ENCODE results near the gene TMEM95. TPM values are rescaled to one million over a fixed set of nuclear protein-coding genes. Genes with fewer than 3 reads are reported as not detected.

The TMEM95 gene
- total and polyA plus RNA-seq, 2 donors: 0.05 TPM; not detected in 1

DNA sequence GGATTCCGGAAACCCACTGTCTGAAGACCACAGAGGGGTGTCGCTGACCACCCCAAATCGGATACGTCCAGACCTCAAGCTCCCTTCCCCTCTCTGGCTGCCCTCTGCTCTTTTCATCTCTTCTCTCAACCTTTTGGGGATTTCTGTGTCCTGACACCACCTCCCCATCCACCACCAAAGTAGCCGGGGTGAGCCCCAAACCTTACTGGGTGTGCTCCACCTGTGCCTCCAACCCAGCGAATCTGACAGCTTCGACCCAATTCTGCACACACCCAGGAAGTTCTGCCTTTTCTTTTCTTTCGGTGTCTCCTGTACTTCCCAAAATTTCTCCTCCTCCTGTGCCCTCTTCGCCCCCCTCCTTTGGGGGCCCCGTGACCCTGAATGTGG, 2.5 kb upstream of the TMEM95 start:
- Histone ChIP-seq H3K4me1 (ENCODE audit: control insufficient read depth in 2 of 2, insufficient read depth in 2 of 2, low read length in 2 of 2) (peaks cover 11 to 30% of the 10 kb centered on the region in 2 donors), H3K9me3 (ENCODE audit: control insufficient read depth in 2 of 2, insufficient read depth in 1 of 2, low read length in 1 of 2) (no peaks in the 10 kb centered on the region), H3K36me3 (ENCODE audit: control insufficient read depth in 2 of 2, insufficient read depth in 2 of 2, low read length in 1 of 2) (peaks cover 27 to 35% of the 10 kb centered on the region in 2 donors), H3K4me3 (ENCODE audit: low read length in 2 of 2) (peak overlapping the region; percentile 46 to 62), H3K27ac (ENCODE audit: low read depth in 1 of 2, low read length in 1 of 2) (peak overlapping the region in 1 of 2 donors; percentile 83), H3K27me3 (ENCODE audit: control insufficient read depth in 2 of 2, insufficient read depth in 1 of 2, low read length in 1 of 2) (peaks cover 0 to 11% of the 10 kb centered on the region in 2 donors)
- WGBS: 57% methylated on average over 10 of the region's 10 CpGs
- DNase-seq (ENCODE audit: low read depth in 6 of 9, low spot score in 9 of 9): no peak

DNA sequence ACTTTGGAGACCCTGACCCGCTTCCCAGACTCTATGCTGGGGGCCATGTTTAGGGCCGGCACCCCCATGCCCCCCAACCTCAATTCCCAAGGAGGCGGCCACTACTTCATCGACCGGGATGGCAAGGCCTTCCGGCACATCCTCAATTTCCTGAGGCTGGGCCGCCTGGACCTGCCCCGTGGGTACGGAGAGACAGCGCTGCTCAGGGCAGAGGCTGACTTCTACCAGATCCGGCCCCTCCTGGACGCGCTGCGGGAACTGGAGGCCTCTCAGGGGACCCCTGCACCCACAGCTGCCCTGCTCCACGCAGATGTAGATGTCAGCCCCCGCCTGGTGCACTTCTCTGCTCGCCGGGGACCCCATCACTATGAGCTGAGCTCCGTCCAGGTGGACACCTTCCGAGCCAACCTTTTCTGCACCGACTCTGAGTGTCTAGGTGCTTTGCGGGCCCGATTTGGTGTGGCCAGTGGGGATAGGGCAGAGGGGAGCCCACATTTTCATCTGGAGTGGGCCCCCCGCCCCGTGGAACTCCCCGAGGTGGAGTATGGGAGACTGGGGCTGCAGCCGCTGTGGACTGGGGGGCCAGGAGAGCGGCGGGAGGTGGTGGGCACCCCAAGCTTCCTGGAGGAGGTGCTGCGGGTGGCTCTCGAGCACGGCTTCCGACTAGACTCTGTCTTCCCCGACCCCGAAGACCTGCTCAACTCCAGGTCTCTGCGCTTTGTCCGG, 1.9 kb upstream of the TMEM95 start:
- WGBS: 97% methylated on average over 37 of the region's 37 CpGs
- Histone ChIP-seq H3K4me1 (ENCODE audit: control insufficient read depth in 2 of 2, insufficient read depth in 2 of 2, low read length in 2 of 2) (peaks cover 11 to 30% of the 10 kb centered on the region in 2 donors), H3K27ac (ENCODE audit: low read depth in 1 of 2, low read length in 1 of 2) (no peak overlapping the region), H3K27me3 (ENCODE audit: control insufficient read depth in 2 of 2, insufficient read depth in 1 of 2, low read length in 1 of 2) (peaks cover 0 to 11% of the 10 kb centered on the region in 2 donors), H3K9me3 (ENCODE audit: control insufficient read depth in 2 of 2, insufficient read depth in 1 of 2, low read length in 1 of 2) (no peaks in the 10 kb centered on the region), H3K4me3 (ENCODE audit: low read length in 2 of 2) (no peak overlapping the region), H3K36me3 (ENCODE audit: control insufficient read depth in 2 of 2, insufficient read depth in 2 of 2, low read length in 1 of 2) (peaks cover 21 to 29% of the 10 kb centered on the region in 2 donors)
- no peak for DNase-seq (ENCODE audit: low read depth in 6 of 9, low spot score in 9 of 9)

DNA sequence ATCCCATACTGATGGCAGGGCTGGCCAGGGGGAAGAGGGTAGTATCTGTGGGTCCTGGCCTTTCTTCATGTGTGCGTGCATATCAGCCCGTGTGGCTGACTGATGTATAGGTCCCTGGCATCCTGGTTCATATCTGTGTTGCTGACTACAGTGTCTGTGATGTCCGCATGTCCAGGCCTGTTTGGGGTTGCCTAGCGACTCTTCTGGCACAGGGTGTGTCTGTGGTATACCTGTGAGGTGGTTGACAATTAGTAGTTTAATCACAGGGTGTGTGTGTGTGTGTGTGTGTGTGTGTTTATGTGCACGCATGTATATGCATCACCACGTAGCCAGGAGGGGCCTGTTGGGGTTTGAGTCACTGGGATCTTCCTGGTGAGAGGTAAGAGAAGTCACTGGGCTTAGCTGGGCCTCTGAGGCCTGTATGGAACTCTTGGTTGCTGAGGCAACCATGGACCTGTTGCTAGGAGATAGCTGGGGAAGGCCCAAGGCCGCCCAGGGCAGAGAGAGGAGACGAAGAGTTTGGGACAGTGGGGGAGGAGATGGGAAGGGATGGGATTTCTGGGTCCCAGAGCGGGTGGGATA, 603 bp upstream of the TMEM95 start:
- no peak overlapping the region for H3K27ac ChIP-seq (ENCODE audit: low read depth in 1 of 2, low read length in 1 of 2)
- 97% methylated on average over 9 of the region's 9 CpGs for WGBS
- H3K4me1 ChIP-seq (ENCODE audit: control insufficient read depth in 2 of 2, insufficient read depth in 2 of 2, low read length in 2 of 2): peaks cover 11 to 30% of the 10 kb centered on the region in 2 donors
- peaks cover 0 to 11% of the 10 kb centered on the region in 2 donors for H3K27me3 ChIP-seq (ENCODE audit: control insufficient read depth in 2 of 2, insufficient read depth in 1 of 2, low read length in 1 of 2)
- no peak overlapping the region for H3K4me3 ChIP-seq (ENCODE audit: low read length in 2 of 2)
- H3K36me3 ChIP-seq (ENCODE audit: control insufficient read depth in 2 of 2, insufficient read depth in 2 of 2, low read length in 1 of 2): peaks cover 12 to 17% of the 10 kb centered on the region in 2 donors
- DNase-seq (ENCODE audit: low read depth in 6 of 9, low spot score in 9 of 9): no peak
- H3K9me3 ChIP-seq (ENCODE audit: control insufficient read depth in 2 of 2, insufficient read depth in 1 of 2, low read length in 1 of 2): no peaks in the 10 kb centered on the region

DNA sequence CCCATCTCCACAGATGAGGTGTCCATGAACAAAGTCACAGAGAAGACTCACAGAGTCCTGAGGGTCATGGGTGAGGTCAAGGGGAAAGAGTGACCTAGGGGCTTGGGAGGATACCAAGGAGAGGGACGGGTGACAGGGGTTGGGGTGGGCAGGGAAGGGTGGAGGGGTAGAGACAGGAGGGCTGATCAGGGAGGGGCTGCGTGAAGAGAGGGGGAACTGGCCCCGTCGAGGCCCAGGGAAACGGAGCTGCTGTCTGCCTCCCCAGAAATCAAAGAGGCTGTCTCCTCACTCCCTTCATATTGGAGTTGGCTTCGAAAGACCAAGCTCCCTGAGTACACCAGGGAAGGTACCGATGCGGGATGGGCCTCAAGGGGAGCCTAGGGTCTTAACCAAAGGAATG, 617 bp downstream of the TMEM95 start:
- Histone ChIP-seq H3K27ac (ENCODE audit: low read depth in 1 of 2, low read length in 1 of 2) (no peak overlapping the region), H3K4me3 (ENCODE audit: low read length in 2 of 2) (no peak overlapping the region), H3K4me1 (ENCODE audit: control insufficient read depth in 2 of 2, insufficient read depth in 2 of 2, low read length in 2 of 2) (peaks cover 11 to 24% of the 10 kb centered on the region in 2 donors), H3K27me3 (ENCODE audit: control insufficient read depth in 2 of 2, insufficient read depth in 1 of 2, low read length in 1 of 2) (peaks cover 0 to 11% of the 10 kb centered on the region in 2 donors), H3K36me3 (ENCODE audit: control insufficient read depth in 2 of 2, insufficient read depth in 2 of 2, low read length in 1 of 2) (peaks cover 3 to 12% of the 10 kb centered on the region in 2 donors), H3K9me3 (ENCODE audit: control insufficient read depth in 2 of 2, insufficient read depth in 1 of 2, low read length in 1 of 2) (no peaks in the 10 kb centered on the region)
- 92% methylated on average over 8 of the region's 8 CpGs for WGBS
- no peak for DNase-seq (ENCODE audit: low read depth in 6 of 9, low spot score in 9 of 9)

DNA sequence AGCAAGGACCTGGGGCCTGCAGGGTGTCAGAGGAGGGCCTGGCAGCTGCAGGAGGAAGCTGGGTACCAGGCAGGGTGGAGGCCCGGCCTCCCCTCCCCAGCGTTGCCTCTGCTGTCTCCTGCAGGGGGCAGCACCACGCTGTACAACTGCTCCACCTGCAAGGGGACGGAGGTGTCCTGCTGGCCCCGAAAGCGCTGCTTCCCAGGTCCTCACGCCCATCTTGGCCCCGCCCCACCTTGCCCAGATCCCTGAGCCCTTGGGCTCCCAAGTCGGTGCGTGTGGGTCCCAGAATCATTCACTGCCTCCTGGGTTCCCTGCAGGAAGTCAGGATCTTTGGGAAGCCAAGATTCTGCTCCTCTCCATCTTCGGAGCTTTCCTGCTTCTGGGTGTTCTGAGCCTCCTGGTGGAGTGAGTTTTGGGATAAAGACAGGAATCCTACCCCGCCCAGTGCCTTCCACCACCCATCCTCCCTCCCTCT, 1.2 kb downstream of the TMEM95 start:
- Histone ChIP-seq H3K9me3 (ENCODE audit: control insufficient read depth in 2 of 2, insufficient read depth in 1 of 2, low read length in 1 of 2) (no peaks in the 10 kb centered on the region), H3K4me3 (ENCODE audit: low read length in 2 of 2) (no peak overlapping the region), H3K4me1 (ENCODE audit: control insufficient read depth in 2 of 2, insufficient read depth in 2 of 2, low read length in 2 of 2) (peaks cover 11 to 23% of the 10 kb centered on the region in 2 donors), H3K27me3 (ENCODE audit: control insufficient read depth in 2 of 2, insufficient read depth in 1 of 2, low read length in 1 of 2) (peaks cover 0 to 11% of the 10 kb centered on the region in 2 donors), H3K27ac (ENCODE audit: low read depth in 1 of 2, low read length in 1 of 2) (no peak overlapping the region), H3K36me3 (ENCODE audit: control insufficient read depth in 2 of 2, insufficient read depth in 2 of 2, low read length in 1 of 2) (peaks cover 0 to 8% of the 10 kb centered on the region in 2 donors)
- peak; percentile 60 to 92 (median 79) for DNase-seq (ENCODE audit: low read depth in 6 of 9, low spot score in 9 of 9)
- whole genome bisulfite sequencing: 14% methylated on average over 12 of the region's 12 CpGs

DNA sequence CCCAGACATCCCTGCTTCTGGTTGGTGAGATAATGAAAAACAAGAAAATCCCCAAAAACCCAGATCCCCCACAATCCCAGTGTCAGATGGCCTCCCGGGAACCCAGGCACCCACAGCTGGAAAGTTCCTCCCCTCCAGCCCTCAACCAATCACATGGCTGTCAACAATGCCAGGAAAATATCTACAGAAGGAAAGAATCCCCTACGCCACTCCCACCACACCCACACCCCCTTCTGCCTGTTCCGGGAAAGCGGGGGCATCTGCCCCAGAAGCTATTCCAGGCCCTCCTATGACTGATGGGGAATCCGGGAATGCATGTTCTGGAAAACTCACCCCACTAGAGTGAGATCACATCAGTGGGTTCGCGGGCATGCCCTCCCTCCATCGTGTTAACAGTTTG, 1.8 kb downstream of the TMEM95 start:
- Histone ChIP-seq H3K27ac (ENCODE audit: low read depth in 1 of 2, low read length in 1 of 2) (no peak overlapping the region), H3K4me3 (ENCODE audit: low read length in 2 of 2) (no peak overlapping the region), H3K36me3 (ENCODE audit: control insufficient read depth in 2 of 2, insufficient read depth in 2 of 2, low read length in 1 of 2) (peaks cover 0 to 5% of the 10 kb centered on the region in 2 donors), H3K9me3 (ENCODE audit: control insufficient read depth in 2 of 2, insufficient read depth in 1 of 2, low read length in 1 of 2) (no peaks in the 10 kb centered on the region), H3K4me1 (ENCODE audit: control insufficient read depth in 2 of 2, insufficient read depth in 2 of 2, low read length in 2 of 2) (peaks cover 5 to 20% of the 10 kb centered on the region in 2 donors), H3K27me3 (ENCODE audit: control insufficient read depth in 2 of 2, insufficient read depth in 1 of 2, low read length in 1 of 2) (peaks cover 0 to 11% of the 10 kb centered on the region in 2 donors)
- DNase-seq (ENCODE audit: low read depth in 6 of 9, low spot score in 9 of 9): no peak
- 90% methylated on average over 8 of the region's 8 CpGs for WGBS

DNA sequence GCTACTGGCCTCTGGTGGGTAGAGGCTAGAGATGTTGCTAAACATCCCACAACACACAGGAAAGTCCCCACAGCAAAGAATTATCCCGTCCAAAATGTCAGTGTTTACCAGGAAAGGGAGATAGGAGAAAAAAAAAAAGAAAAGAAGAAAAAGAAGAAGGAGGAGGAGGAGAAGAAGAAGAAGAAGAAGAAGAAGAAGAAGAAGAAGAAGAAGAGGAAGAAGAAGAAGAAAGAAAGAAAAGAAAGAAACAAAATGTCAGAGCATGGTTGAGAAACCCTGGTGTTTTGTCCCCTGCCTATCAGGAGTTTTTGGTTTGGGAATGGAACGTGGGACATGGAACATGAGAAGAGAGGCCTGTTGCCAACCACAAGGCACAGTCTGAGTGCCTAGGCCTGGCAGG, 2.4 kb downstream of the TMEM95 start:
- Histone ChIP-seq H3K36me3 (ENCODE audit: control insufficient read depth in 2 of 2, insufficient read depth in 2 of 2, low read length in 1 of 2) (peaks cover 0 to 5% of the 10 kb centered on the region in 2 donors), H3K27me3 (ENCODE audit: control insufficient read depth in 2 of 2, insufficient read depth in 1 of 2, low read length in 1 of 2) (peaks cover 0 to 14% of the 10 kb centered on the region in 2 donors), H3K9me3 (ENCODE audit: control insufficient read depth in 2 of 2, insufficient read depth in 1 of 2, low read length in 1 of 2) (no peaks in the 10 kb centered on the region), H3K27ac (ENCODE audit: low read depth in 1 of 2, low read length in 1 of 2) (no peak overlapping the region), H3K4me3 (ENCODE audit: low read length in 2 of 2) (no peak overlapping the region), H3K4me1 (ENCODE audit: control insufficient read depth in 2 of 2, insufficient read depth in 2 of 2, low read length in 2 of 2) (peaks cover 3 to 15% of the 10 kb centered on the region in 2 donors)
- DNase-seq (ENCODE audit: low read depth in 6 of 9, low spot score in 9 of 9): no peak
- WGBS: 97% methylated on average over 2 of the region's 2 CpGs

DNA sequence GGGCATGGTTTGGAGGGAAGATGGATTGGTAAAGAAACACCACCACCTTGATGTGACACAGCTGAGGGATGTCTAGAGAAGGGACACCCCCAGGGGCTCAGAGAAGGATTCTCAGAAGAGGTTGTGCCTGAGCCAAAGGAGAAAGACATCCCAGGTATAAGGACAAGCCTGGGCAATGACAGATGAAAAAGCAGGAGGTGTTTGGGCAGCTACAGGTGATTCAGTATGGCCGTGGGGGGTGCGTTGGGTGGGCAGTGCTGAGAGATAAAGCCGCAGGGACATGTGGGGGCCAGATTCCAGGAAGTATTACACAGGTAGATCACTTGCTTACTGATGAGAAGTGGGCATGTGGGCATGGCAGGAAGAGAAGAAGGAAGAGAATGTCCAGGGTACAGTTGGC, 7.0 kb downstream of the TMEM95 start:
- no peak overlapping the region for H3K27ac ChIP-seq (ENCODE audit: low read depth in 1 of 2, low read length in 1 of 2)
- H3K9me3 ChIP-seq (ENCODE audit: control insufficient read depth in 2 of 2, insufficient read depth in 1 of 2, low read length in 1 of 2): no peaks in the 10 kb centered on the region
- H3K4me3 ChIP-seq (ENCODE audit: low read length in 2 of 2): no peak overlapping the region
- H3K27me3 ChIP-seq (ENCODE audit: control insufficient read depth in 2 of 2, insufficient read depth in 1 of 2, low read length in 1 of 2): peaks cover 0 to 6% of the 10 kb centered on the region in 2 donors
- no peak for DNase-seq (ENCODE audit: low read depth in 6 of 9, low spot score in 9 of 9)
- no peaks in the 10 kb centered on the region for H3K4me1 ChIP-seq (ENCODE audit: control insufficient read depth in 2 of 2, insufficient read depth in 2 of 2, low read length in 2 of 2)
- WGBS: 85% methylated on average over 3 of the region's 3 CpGs
- H3K36me3 ChIP-seq (ENCODE audit: control insufficient read depth in 2 of 2, insufficient read depth in 2 of 2, low read length in 1 of 2): no peaks in the 10 kb centered on the region

DNA sequence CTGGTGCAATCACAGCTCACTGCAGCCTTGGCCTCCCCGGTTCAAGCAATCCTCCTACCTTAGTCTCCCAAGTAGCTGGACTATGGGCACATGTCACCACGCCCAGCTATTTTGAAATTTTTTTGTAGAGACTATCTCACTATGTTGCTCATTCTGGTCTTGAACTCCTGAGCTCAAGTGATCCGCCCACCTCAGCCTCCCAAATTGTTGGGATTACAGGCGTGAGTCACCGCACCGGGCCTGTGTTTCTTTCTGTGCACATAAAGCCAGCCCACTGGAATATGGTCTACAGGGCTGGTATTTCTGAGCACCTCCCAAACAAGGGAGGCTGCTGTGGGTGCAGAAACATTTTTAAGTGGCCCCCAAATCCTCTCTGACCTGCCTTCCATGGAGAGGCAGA, 8.4 kb downstream of the TMEM95 start:
- Histone ChIP-seq H3K27me3 (ENCODE audit: control insufficient read depth in 2 of 2, insufficient read depth in 1 of 2, low read length in 1 of 2) (peaks cover 0 to 12% of the 10 kb centered on the region in 2 donors), H3K27ac (ENCODE audit: low read depth in 1 of 2, low read length in 1 of 2) (no peak overlapping the region), H3K9me3 (ENCODE audit: control insufficient read depth in 2 of 2, insufficient read depth in 1 of 2, low read length in 1 of 2) (no peaks in the 10 kb centered on the region), H3K36me3 (ENCODE audit: control insufficient read depth in 2 of 2, insufficient read depth in 2 of 2, low read length in 1 of 2) (no peaks in the 10 kb centered on the region), H3K4me1 (ENCODE audit: control insufficient read depth in 2 of 2, insufficient read depth in 2 of 2, low read length in 2 of 2) (no peaks in the 10 kb centered on the region), H3K4me3 (ENCODE audit: low read length in 2 of 2) (no peak overlapping the region)
- 98% methylated on average over 6 of the region's 6 CpGs for WGBS
- DNase-seq (ENCODE audit: low read depth in 6 of 9, low spot score in 9 of 9): no peak

All from thymus (tissue), 11 donors.